A673 (cell line): ENCODE data around the gene OVCH2.

Experiments
- EZH2 ChIP-seq: fragments of 200-600 bp; sonication (generic); IDR thresholded peaks from 2 replicates; pipeline ENCODE4 v1.6.1; 2017; ENCODE audit warnings: borderline replicate concordance, low read depth, mild to moderate bottlenecking, mixed read lengths, antibody characterized with exemption, low read length; ENCODE audit not compliant: poor library complexity, severe bottlenecking
- TF ChIP-seq, protein P1 (sequence below): fragments of 300-800, 200-600 bp; sonication (generic); conservative IDR thresholded peaks from 2 replicates; pipeline ENCODE4 v1.5.1; 2017; ENCODE audit warnings: low read depth, mild to moderate bottlenecking, antibody characterized with exemption, low read length, moderate library complexity, mixed read lengths

DNA sequence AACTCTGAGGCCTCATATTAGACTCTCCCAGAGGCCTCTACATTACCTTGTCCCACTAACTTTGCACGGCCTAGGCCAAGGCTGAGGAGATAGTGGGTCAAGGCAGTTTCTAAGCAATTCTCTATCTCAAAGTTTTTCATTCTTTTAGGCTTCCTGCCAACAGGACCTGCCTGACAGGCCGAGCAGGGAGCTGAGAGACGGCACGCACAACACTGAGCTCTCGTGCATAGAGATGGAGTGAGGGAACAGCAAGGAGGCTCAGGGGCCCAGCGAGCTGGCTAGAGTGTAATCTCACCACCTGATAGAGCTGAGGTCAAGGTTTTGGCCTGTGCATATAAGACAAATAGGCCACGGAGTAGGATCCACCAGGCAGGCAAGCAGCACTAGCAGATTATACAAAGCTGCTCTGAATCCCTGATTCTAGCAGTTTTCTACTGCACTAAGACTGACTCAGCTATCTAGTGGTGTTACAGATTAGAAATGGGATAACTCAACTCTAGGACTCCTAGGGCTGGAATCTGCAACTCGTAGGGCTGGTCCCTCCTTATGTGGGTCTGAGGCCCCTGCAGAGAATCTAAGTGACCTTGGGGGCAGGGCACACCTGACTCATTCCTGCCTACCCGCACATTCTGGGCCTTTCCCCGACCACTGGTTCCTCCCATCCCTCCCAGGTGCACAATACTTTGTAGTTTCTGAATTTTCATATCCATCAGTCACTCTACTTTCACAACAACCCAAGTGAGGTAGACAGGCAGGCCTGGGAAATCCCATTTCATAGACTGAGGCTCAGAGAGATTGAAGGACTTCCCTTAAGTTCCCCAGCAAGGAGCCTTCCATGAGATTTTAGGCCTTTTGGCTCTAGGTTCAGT, 34.7 kb downstream of the OVCH2 start:
- TF ChIP-seq, protein P1, sequence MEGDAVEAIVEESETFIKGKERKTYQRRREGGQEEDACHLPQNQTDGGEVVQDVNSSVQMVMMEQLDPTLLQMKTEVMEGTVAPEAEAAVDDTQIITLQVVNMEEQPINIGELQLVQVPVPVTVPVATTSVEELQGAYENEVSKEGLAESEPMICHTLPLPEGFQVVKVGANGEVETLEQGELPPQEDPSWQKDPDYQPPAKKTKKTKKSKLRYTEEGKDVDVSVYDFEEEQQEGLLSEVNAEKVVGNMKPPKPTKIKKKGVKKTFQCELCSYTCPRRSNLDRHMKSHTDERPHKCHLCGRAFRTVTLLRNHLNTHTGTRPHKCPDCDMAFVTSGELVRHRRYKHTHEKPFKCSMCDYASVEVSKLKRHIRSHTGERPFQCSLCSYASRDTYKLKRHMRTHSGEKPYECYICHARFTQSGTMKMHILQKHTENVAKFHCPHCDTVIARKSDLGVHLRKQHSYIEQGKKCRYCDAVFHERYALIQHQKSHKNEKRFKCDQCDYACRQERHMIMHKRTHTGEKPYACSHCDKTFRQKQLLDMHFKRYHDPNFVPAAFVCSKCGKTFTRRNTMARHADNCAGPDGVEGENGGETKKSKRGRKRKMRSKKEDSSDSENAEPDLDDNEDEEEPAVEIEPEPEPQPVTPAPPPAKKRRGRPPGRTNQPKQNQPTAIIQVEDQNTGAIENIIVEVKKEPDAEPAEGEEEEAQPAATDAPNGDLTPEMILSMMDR = no peak
- TF ChIP-seq EZH2 = no peak
